SU-DHL-6 (cell line): ENCODE measurements around the gene CAMK4.

Source experiments
- H2AFZ ChIP-seq: fragments of 200-600 bp; sonication (generic); 2 replicates; pipeline ENCODE4 v1.6.1; 2014; ENCODE audit warnings: low read depth, mild to moderate bottlenecking, moderate library complexity, mixed read lengths, antibody characterized with exemption, low read length; ENCODE audit not compliant: severe bottlenecking
- H3F3A ChIP-seq: fragments of 200-600 bp; shearing (Covaris generic); 2 replicates; pipeline ENCODE4 v1.6.0; 2016; ENCODE audit warnings: antibody characterized with exemption, mild to moderate bottlenecking; ENCODE audit not compliant: insufficient read depth
- H3K27ac ChIP-seq: fragments of 200-600 bp; sonication (generic); 2 replicates; pipeline ENCODE4 v1.5.1; 2016; ENCODE audit warnings: low read depth, mild to moderate bottlenecking, low read length, moderate library complexity, mixed read lengths
- H3K27me3 ChIP-seq: fragments of 200-600 bp; sonication (generic), shearing (Covaris generic); 2 replicates; pipeline ENCODE4 v1.6.0; 2014; ENCODE audit warnings: mild to moderate bottlenecking, low read length
- H3K36me3 ChIP-seq: fragments of 200-600 bp; sonication (generic); 2 replicates; pipeline ENCODE4 v1.6.1; 2014; ENCODE audit warnings: mild to moderate bottlenecking, low read length, mixed read lengths
- H3K4me2 ChIP-seq: fragments of 300-600, 200-600 bp; shearing (Covaris generic), sonication (generic); 2 replicates; pipeline ENCODE4 v1.6.0; 2014; ENCODE audit warnings: low read length, low read depth, mild to moderate bottlenecking; ENCODE audit not compliant: poor library complexity, severe bottlenecking
- H3K4me3 ChIP-seq: fragments of 200-600 bp; sonication (generic); 2 replicates; pipeline ENCODE4 v1.5.1; 2014; ENCODE audit warnings: antibody characterized with exemption, low read length, mild to moderate bottlenecking, mixed read lengths; ENCODE audit not compliant: insufficient read depth, poor library complexity, severe bottlenecking
- H3K79me2 ChIP-seq: fragments of 200-600 bp; sonication (generic); 2 replicates; pipeline ENCODE4 v1.6.1; 2014; ENCODE audit warnings: mild to moderate bottlenecking, low read length, moderate library complexity; ENCODE audit not compliant: insufficient read depth
- H3K9ac ChIP-seq: fragments of 200-600 bp; sonication (generic); 2 replicates; pipeline ENCODE4 v1.7.0; 2014; ENCODE audit warnings: mild to moderate bottlenecking, low read length
- H3K9me2 ChIP-seq: fragments of 200-600 bp; sonication (generic); replicated peaks from 2 replicates; pipeline ENCODE4 v1.6.1; 2014; ENCODE audit warnings: low read length; ENCODE audit not compliant: insufficient read depth
- H3K9me3 ChIP-seq: fragments of 200-600 bp; sonication (generic); 2 replicates; pipeline ENCODE4 v1.6.1; 2014; ENCODE audit warnings: low read length, mixed read lengths; ENCODE audit not compliant: insufficient read depth
- H4K20me1 ChIP-seq: fragments of 200-600 bp; sonication (generic); 2 replicates; pipeline ENCODE4 v1.6.1; 2014; ENCODE audit warnings: low read depth, mild to moderate bottlenecking, antibody characterized with exemption, low read length, moderate library complexity, mixed read lengths
- CTCF ChIP-seq: fragments of 200-600 bp; sonication (generic); IDR thresholded peaks from one replicate; pipeline ENCODE4 v1.5.1; 2017; ENCODE audit warnings: antibody characterized with exemption, mild to moderate bottlenecking, low read length, moderate library complexity; ENCODE audit not compliant: insufficient read depth, poor library complexity, severe bottlenecking
- EZH2phosphoT487 ChIP-seq: fragments of 200-600 bp; sonication (generic), shearing (Covaris generic); conservative IDR thresholded peaks from 2 replicates; pipeline ENCODE4 v1.6.1; 2018; ENCODE audit warnings: mild to moderate bottlenecking, antibody characterized with exemption, low read length, moderate library complexity, mixed read lengths

CAMK4 gene

DNA sequence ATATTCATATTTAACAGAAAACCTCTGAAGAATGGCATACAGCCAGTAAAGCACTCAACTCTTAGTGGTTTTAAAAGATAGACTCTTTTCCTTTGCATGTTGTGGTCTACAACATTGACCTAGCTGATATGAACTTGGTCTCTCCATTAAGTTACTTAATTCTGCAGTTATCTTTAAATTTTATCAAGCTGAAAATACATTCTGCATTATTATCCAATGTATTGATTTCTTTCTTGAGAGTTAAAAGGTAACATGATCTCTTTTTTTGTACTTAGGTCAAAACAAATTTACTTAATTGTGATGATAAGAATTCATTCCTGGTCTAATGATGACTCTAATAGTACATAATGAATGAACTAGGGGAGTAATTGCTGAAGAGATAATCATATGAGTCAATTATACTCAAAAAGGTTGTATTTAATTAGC, 155.2 kb downstream of the CAMK4 start:
- no peak overlapping the region for H2AFZ ChIP-seq
- no peaks in the 10 kb centered on the region for H3K79me2 ChIP-seq
- no peaks in the 10 kb centered on the region for H3K9me2 ChIP-seq
- H3K9ac ChIP-seq, result no peak overlapping the region
- H3F3A ChIP-seq, result no peaks in the 10 kb centered on the region
- no peak overlapping the region for H3K4me3 ChIP-seq
- no peak for TF ChIP-seq CTCF
- no peak for TF ChIP-seq EZH2phosphoT487
- no peaks in the 10 kb centered on the region for H3K36me3 ChIP-seq
- no peaks in the 10 kb centered on the region for H3K27me3 ChIP-seq
- no peaks in the 10 kb centered on the region for H3K9me3 ChIP-seq
- H3K4me2 ChIP-seq, result no peak overlapping the region
- H3K27ac ChIP-seq, result no peak overlapping the region
- no peaks in the 10 kb centered on the region for H4K20me1 ChIP-seq

DNA sequence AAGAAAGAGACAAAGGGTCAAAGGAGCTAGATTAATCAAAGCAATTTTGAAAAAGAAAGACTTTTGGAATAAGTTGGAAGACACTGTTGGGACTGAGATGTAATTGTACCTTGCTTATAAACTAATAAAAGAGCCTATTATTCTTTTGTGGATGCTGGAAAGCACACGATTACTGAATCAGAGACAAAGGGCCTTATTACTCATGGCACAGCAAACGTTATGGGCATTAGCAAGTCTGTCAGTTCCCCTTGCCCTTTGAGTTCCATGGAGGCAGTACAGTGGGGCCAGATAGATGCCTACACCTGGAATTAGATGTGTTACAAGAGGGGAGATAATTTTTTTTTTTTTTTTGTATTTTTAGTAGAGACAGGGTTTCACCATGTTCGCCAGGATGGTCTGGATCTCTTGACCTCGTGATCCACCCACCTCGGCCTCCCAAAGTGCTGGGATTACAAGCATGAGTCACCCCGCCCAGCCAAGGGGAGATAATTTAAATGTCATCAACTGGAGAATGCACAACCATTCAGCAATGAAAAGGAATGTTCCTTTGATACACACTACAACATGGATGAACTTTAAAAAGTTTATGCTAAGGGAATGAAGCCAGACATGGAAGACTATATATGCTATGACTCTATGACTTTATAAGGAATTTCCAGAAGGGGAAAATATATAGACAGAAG, 159.2 kb downstream of the CAMK4 start:
- Histone ChIP-seq H3K36me3 (no peaks in the 10 kb centered on the region), H3K27ac (no peak overlapping the region), H3K4me2 (no peak overlapping the region), H3K79me2 (no peaks in the 10 kb centered on the region), H3F3A (no peaks in the 10 kb centered on the region), H3K9me3 (no peaks in the 10 kb centered on the region), H3K4me3 (no peak overlapping the region), H3K9ac (no peak overlapping the region), H3K9me2 (no peaks in the 10 kb centered on the region), H4K20me1 (no peaks in the 10 kb centered on the region), H3K27me3 (no peaks in the 10 kb centered on the region), H2AFZ (no peak overlapping the region)
- TF ChIP-seq CTCF (no peak), EZH2phosphoT487 (no peak)

DNA sequence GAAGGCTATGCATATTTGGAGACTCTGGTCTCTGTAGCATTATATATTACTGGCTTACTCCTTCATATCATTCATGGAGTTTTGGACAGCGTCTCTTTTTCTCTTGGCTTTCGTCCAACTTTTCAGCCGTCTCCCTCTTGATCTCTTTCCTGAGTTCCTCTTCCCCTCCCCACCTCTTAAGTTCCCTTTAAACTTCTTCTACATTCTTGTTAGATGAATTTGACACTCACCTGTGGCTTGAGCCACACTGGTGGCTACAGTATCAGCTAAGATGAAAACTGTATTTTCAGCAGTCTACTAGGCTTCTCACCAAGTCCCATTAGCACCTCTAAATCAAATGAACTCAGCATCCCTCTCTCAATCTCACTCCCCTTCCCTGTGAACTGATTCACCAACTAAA, 160.0 kb downstream of the CAMK4 start:
- Histone ChIP-seq H3K36me3 (no peaks in the 10 kb centered on the region), H3F3A (no peaks in the 10 kb centered on the region), H3K9me3 (no peaks in the 10 kb centered on the region), H2AFZ (no peak overlapping the region), H3K27me3 (no peaks in the 10 kb centered on the region), H4K20me1 (no peaks in the 10 kb centered on the region), H3K27ac (no peak overlapping the region), H3K9me2 (no peaks in the 10 kb centered on the region), H3K4me3 (no peak overlapping the region), H3K79me2 (no peaks in the 10 kb centered on the region), H3K9ac (no peak overlapping the region), H3K4me2 (no peak overlapping the region)
- TF ChIP-seq CTCF, result no peak
- TF ChIP-seq EZH2phosphoT487, result no peak
